ENCODE data around the gene POU3F1. TPM values are rescaled to one million over a fixed set of nuclear protein-coding genes. Genes with fewer than 3 reads are reported as not detected.

The POU3F1 gene
- total and polyA plus RNA-seq, 2 donors (not counting 1 experiment from before 2014, with no cell fraction given): 0.63 to 3.8 TPM

DNA sequence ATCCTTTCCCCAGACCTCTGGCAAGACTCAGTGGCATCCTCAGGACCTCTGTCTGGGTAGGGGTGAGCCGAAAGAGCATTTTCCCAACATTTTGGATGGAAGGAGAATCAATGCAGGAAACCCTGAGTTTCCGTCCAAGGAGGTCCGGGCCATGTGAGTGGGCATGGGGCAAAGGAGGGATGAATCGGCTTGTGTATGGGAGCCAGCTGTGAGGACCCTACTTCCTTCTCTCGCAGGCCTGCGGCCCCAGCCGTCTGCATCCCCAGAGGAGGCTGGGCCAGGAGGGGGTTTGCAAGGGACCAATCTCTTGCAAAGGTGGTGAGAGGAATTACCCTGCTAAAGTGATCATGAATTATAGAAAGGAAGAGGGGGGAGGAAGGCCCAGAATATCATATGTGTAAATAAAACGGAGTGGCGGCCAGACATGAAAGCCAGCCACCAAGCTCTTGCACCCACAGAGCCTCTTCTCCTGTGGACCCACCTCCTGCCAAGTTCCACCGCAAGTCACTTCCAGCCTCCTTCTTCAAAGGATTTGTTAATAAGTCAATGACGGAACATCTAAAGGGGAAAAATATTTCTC lies 48.2 kb upstream of the POU3F1 start:
- ATAC-seq (ENCODE audit: low read depth) (no peak), DNase-seq (no peak)
- no peaks in the 10 kb centered on the region for H3K9me3 Mint-ChIP-seq (ENCODE audit: insufficient read depth)
- no peak overlapping the region for H2AFZ ChIP-seq (ENCODE audit: insufficient read depth, low read depth, low read length, poor library complexity, severe bottlenecking)
- H3K9ac ChIP-seq (ENCODE audit: low read length): no peak overlapping the region
- no peaks in the 10 kb centered on the region for H3K79me2 ChIP-seq (ENCODE audit: control insufficient read depth, insufficient read depth, low read length)
- TF ChIP-seq EZH2 (IDR thresholded peaks at IDR 0.05; ENCODE audit: borderline replicate concordance, insufficient read depth, low read depth, low read length, poor library complexity, severe bottlenecking) (no peak), CTCF (IDR thresholded peaks at IDR 0.05) (no peak)
- H3K4me1 ChIP-seq (ENCODE audit: control insufficient read depth in 2 of 2, insufficient read depth in 2 of 2, low read length in 2 of 2): no peaks in the 10 kb centered on the region
- ChIA-PET CTCF (no interaction called here), POLR2A (no interaction called here)
- no peak overlapping the region for H3K4me2 ChIP-seq (replicated peaks; ENCODE audit: low read depth, low read length, poor library complexity, severe bottlenecking)
- H3K27me3 ChIP-seq (replicated peaks in 1 of 4; ENCODE audit: control extremely low read depth in 1 of 4, control insufficient read depth in 3 of 4, insufficient read depth in 4 of 4, low read length in 3 of 4): peaks cover 0 to 9% (median 2%) of the 10 kb centered on the region in 4 experiments
- no peaks in the 10 kb centered on the region for H3K9me3 ChIP-seq (ENCODE audit: control extremely low read depth in 1 of 3, control insufficient read depth in 2 of 3, insufficient read depth in 1 of 3, low read length in 2 of 3)
- no peak overlapping the region for H3K4me3 Mint-ChIP-seq
- H3K27me3 Mint-ChIP-seq: peaks cover 48% of the 10 kb centered on the region
- H3K4me3 ChIP-seq (ENCODE audit: control extremely low read depth in 1 of 5, extremely low read depth in 1 of 5, insufficient read depth in 1 of 5, low read depth in 2 of 5, low read length in 4 of 5): no peak overlapping the region
- no peaks in the 10 kb centered on the region for H4K20me1 ChIP-seq (ENCODE audit: control insufficient read depth, insufficient read depth, low read length, poor library complexity, severe bottlenecking)
- no peaks in the 10 kb centered on the region for H3K4me1 Mint-ChIP-seq
- no peaks in the 10 kb centered on the region for H3K36me3 ChIP-seq (replicated peaks in 1 of 2; ENCODE audit: control extremely low read depth in 1 of 2, control insufficient read depth in 1 of 2, extremely low read depth in 1 of 2, insufficient read depth in 2 of 2, low read length in 1 of 2)
- no peak overlapping the region for H3K27ac Mint-ChIP-seq
- 31% methylated on average over 6 of the region's 11 CpGs for WGBS (ENCODE audit: insufficient coverage)
- H3K27ac ChIP-seq (ENCODE audit: low read length in 2 of 2): no peak overlapping the region
- intact Hi-C loops (cut with micrococcal nuclease): no loop called here

- Histone ChIP-seq H3K27me3 (replicated peaks in 1 of 4; ENCODE audit: control extremely low read depth in 1 of 4, control insufficient read depth in 3 of 4, insufficient read depth in 4 of 4, low read length in 3 of 4) (peaks cover 0 to 13% (median 2%) of the 10 kb centered on the region in 4 experiments), H2AFZ (ENCODE audit: insufficient read depth, low read depth, low read length, poor library complexity, severe bottlenecking) (no peak overlapping the region), H3K4me2 (replicated peaks; ENCODE audit: low read depth, low read length, poor library complexity, severe bottlenecking) (no peak overlapping the region), H3K4me1 (ENCODE audit: control insufficient read depth in 2 of 2, insufficient read depth in 2 of 2, low read length in 2 of 2) (no peaks in the 10 kb centered on the region), H3K36me3 (replicated peaks in 1 of 2; ENCODE audit: control extremely low read depth in 1 of 2, control insufficient read depth in 1 of 2, extremely low read depth in 1 of 2, insufficient read depth in 2 of 2, low read length in 1 of 2) (no peaks in the 10 kb centered on the region), H4K20me1 (ENCODE audit: control insufficient read depth, insufficient read depth, low read length, poor library complexity, severe bottlenecking) (no peaks in the 10 kb centered on the region), H3K9ac (ENCODE audit: low read length) (no peak overlapping the region), H3K9me3 (ENCODE audit: control extremely low read depth in 1 of 3, control insufficient read depth in 2 of 3, insufficient read depth in 1 of 3, low read length in 2 of 3) (no peaks in the 10 kb centered on the region), H3K27ac (ENCODE audit: low read length in 2 of 2) (no peak overlapping the region), H3K4me3 (ENCODE audit: control extremely low read depth in 1 of 5, extremely low read depth in 1 of 5, insufficient read depth in 1 of 5, low read depth in 2 of 5, low read length in 4 of 5) (no peak overlapping the region), H3K79me2 (ENCODE audit: control insufficient read depth, insufficient read depth, low read length) (no peaks in the 10 kb centered on the region)
- H3K27me3 Mint-ChIP-seq: peaks cover 53% of the 10 kb centered on the region
- H3K27ac Mint-ChIP-seq: no peak overlapping the region
- ChIA-PET POLR2A (no interaction called here), CTCF (no interaction called here)
- no peak for DNase-seq
- intact Hi-C loops (cut with micrococcal nuclease): no loop called here
- 63% methylated on average over 3 of the region's 18 CpGs for WGBS (ENCODE audit: insufficient coverage)
- H3K9me3 Mint-ChIP-seq (ENCODE audit: insufficient read depth): no peaks in the 10 kb centered on the region
- no peak for ATAC-seq (ENCODE audit: low read depth)
- no peak overlapping the region for H3K4me3 Mint-ChIP-seq
- no peak for TF ChIP-seq CTCF (IDR thresholded peaks at IDR 0.05)
- no peak for TF ChIP-seq EZH2 (IDR thresholded peaks at IDR 0.05; ENCODE audit: borderline replicate concordance, insufficient read depth, low read depth, low read length, poor library complexity, severe bottlenecking)
- no peaks in the 10 kb centered on the region for H3K4me1 Mint-ChIP-seq
Measured at GRCh38 chr1:38093569-38094520, 47.3 kb upstream of the POU3F1 start.

All from B cell (primary cell).